Measurements from ENCODE around the gene GID8. TPM values are rescaled to one million over a fixed set of nuclear protein-coding genes. Genes with fewer than 3 reads are reported as not detected.

The GID8 gene
- total and polyA plus RNA-seq, 2 of the 13 experiments (the other 11 are each of a cell fraction or from before 2014, with no cell fraction given), result 39.6 to 59.8 TPM

GRCh38 chr20:62937268-62938104 is 461 bp upstream of the GID8 start (continued):
- TF ChIP-seq ZGPAT (CRISPR knock-in tag; IDR thresholded peaks at IDR 0.05), result peak; percentile 98
- peak; percentile 97 for TF ChIP-seq MAZ (IDR thresholded peaks at IDR 0.05; ENCODE audit: borderline replicate concordance, low read depth, low read length)
- TF ChIP-seq MAZ (CRISPR knock-in tag; IDR thresholded peaks at IDR 0.05; ENCODE audit: low read depth), result peak; percentile 91
- TF ChIP-seq FOXK2 (IDR thresholded peaks at IDR 0.05), result no peak
- no peak; the same call in 1 of the 2 replicates for TF ChIP-seq RNF219 (CRISPR knock-in tag; IDR thresholded peaks at IDR 0.05)
- TF ChIP-seq MYNN (CRISPR knock-in tag; IDR thresholded peaks at IDR 0.05; ENCODE audit: low read depth), result peak; percentile 98
- peak; percentile 97 for TF ChIP-seq TAF1 (CRISPR knock-in tag; IDR thresholded peaks at IDR 0.05)
- peak; percentile 92 for TF ChIP-seq GMEB1 (CRISPR knock-in tag; IDR thresholded peaks at IDR 0.05; ENCODE audit: borderline replicate concordance)
- TF ChIP-seq ZC3H13 (CRISPR knock-in tag; IDR thresholded peaks at IDR 0.05), result peak; percentile 96
- TF ChIP-seq ZNF224 (CRISPR knock-in tag; IDR thresholded peaks at IDR 0.05), result 0 out of 2 replicates have a peak, but pooled peaks have one; percentile 95
- peak; percentile 93 for TF ChIP-seq MEIS1 (CRISPR knock-in tag; IDR thresholded peaks at IDR 0.05; ENCODE audit: borderline replicate concordance)
- TF ChIP-seq ZBTB8A (CRISPR knock-in tag; IDR thresholded peaks at IDR 0.05; ENCODE audit: borderline replicate concordance, low read depth), result peak; percentile 97
- peak; percentile 98 for TF ChIP-seq ZBTB25 (CRISPR knock-in tag; IDR thresholded peaks at IDR 0.05)
- TF ChIP-seq PLSCR1 (CRISPR knock-in tag; IDR thresholded peaks at IDR 0.05; ENCODE audit: borderline replicate concordance), result no peak
- TF ChIP-seq HDAC6 (IDR thresholded peaks at IDR 0.05; ENCODE audit: low read depth, low read length), result no peak
- peak; percentile 78; the same call in 1 of the 2 replicates for TF ChIP-seq HBP1 (CRISPR knock-in tag; IDR thresholded peaks at IDR 0.05; ENCODE audit: low read depth)
